ENCODE measurements around the gene ARFGAP1. TPM values are rescaled to one million over a fixed set of nuclear protein-coding genes. Genes with fewer than 3 reads are reported as not detected.

The ARFGAP1 gene
- total RNA-seq, 1 donor from 2014 or later = 208 TPM

GRCh38 chr20:63259734-63260460, 12.7 kb upstream of the ARFGAP1 start:
- no peaks in the 10 kb centered on the region for H3K9me3 Mint-ChIP-seq
- H3K27ac Mint-ChIP-seq = no peak overlapping the region
- H3K4me1 Mint-ChIP-seq = peaks cover 73% of the 10 kb centered on the region
- H3K36me3 Mint-ChIP-seq = no peaks in the 10 kb centered on the region
- TF ChIP-seq CTCF (IDR thresholded peaks at IDR 0.05; ENCODE audit: unreplicated experiment) = no peak
- peaks cover 11% of the 10 kb centered on the region for H3K27me3 Mint-ChIP-seq (ENCODE audit: low read depth)
- DNase-seq (ENCODE audit: low spot score in 2 of 2, unreplicated experiment in 2 of 2) = no peak
- H3K4me3 Mint-ChIP-seq = no peak overlapping the region

GRCh38 chr20:63260521-63260920, 12.1 kb upstream of the ARFGAP1 start:
- H3K36me3 Mint-ChIP-seq = no peaks in the 10 kb centered on the region
- H3K9me3 Mint-ChIP-seq = no peaks in the 10 kb centered on the region
- H3K4me3 Mint-ChIP-seq = no peak overlapping the region
- peaks cover 5% of the 10 kb centered on the region for H3K27me3 Mint-ChIP-seq (ENCODE audit: low read depth)
- peaks cover 67% of the 10 kb centered on the region for H3K4me1 Mint-ChIP-seq
- H3K27ac Mint-ChIP-seq = no peak overlapping the region
- TF ChIP-seq CTCF (IDR thresholded peaks at IDR 0.05; ENCODE audit: unreplicated experiment) = no peak
- no peak for DNase-seq (ENCODE audit: low spot score in 2 of 2, unreplicated experiment in 2 of 2)

GRCh38 chr20:63261060-63261794, 11.4 kb upstream of the ARFGAP1 start:
- H3K9me3 Mint-ChIP-seq = no peaks in the 10 kb centered on the region
- peak in 1 of 2 experiments; percentile 60 for DNase-seq (ENCODE audit: low spot score in 2 of 2, unreplicated experiment in 2 of 2)
- no peak overlapping the region for H3K4me3 Mint-ChIP-seq
- TF ChIP-seq CTCF (IDR thresholded peaks at IDR 0.05; ENCODE audit: unreplicated experiment) = no peak
- H3K4me1 Mint-ChIP-seq = peaks cover 61% of the 10 kb centered on the region
- H3K27ac Mint-ChIP-seq = peak overlapping the region; percentile 53
- H3K36me3 Mint-ChIP-seq = no peaks in the 10 kb centered on the region
- peaks cover 3% of the 10 kb centered on the region for H3K27me3 Mint-ChIP-seq (ENCODE audit: low read depth)

- no peak for TF ChIP-seq CTCF (IDR thresholded peaks at IDR 0.05; ENCODE audit: unreplicated experiment)
- no peak overlapping the region for H3K4me3 Mint-ChIP-seq
- no peaks in the 10 kb centered on the region for H3K36me3 Mint-ChIP-seq
- H3K27me3 Mint-ChIP-seq (ENCODE audit: low read depth) = peaks cover 3% of the 10 kb centered on the region
- H3K4me1 Mint-ChIP-seq = peaks cover 54% of the 10 kb centered on the region
- peak overlapping the region; percentile 53 for H3K27ac Mint-ChIP-seq
- H3K9me3 Mint-ChIP-seq = no peaks in the 10 kb centered on the region
- no peak for DNase-seq (ENCODE audit: low spot score in 2 of 2, unreplicated experiment in 2 of 2)
Observed at GRCh38 chr20:63261795-63262528, 10.7 kb upstream of the ARFGAP1 start.

GRCh38 chr20:63262836-63263235, 9.8 kb upstream of the ARFGAP1 start:
- no peak overlapping the region for H3K27ac Mint-ChIP-seq
- H3K4me3 Mint-ChIP-seq = no peak overlapping the region
- no peak for DNase-seq (ENCODE audit: low spot score in 2 of 2, unreplicated experiment in 2 of 2)

More at GRCh38 chr20:63262836-63263235, 9.8 kb upstream of the ARFGAP1 start:
- TF ChIP-seq CTCF (IDR thresholded peaks at IDR 0.05; ENCODE audit: unreplicated experiment) = no peak
- Mint-ChIP-seq H3K27me3 (ENCODE audit: low read depth) (peaks cover 3% of the 10 kb centered on the region), H3K36me3 (no peaks in the 10 kb centered on the region), H3K4me1 (peaks cover 50% of the 10 kb centered on the region), H3K9me3 (no peaks in the 10 kb centered on the region)

All from mesothelial cell of epicardium (in vitro differentiated cells).